HG03521 (cell line): ENCODE data around the gene MORN3.
"Not testable (repeated sequence)": the region's sequence is repeated elsewhere in the genome, so short reads cannot be mapped to it uniquely, and the experiment has no call there.

ENCODE experiments used
- ATAC-seq: cut with Tn5 transposase; IDR thresholded peaks from one replicate; pipeline ENCODE4 v1.9.1; 2021; ENCODE audit warnings: mild to moderate bottlenecking, moderate library complexity; ENCODE audit not compliant: unreplicated experiment

MORN3 gene

DNA sequence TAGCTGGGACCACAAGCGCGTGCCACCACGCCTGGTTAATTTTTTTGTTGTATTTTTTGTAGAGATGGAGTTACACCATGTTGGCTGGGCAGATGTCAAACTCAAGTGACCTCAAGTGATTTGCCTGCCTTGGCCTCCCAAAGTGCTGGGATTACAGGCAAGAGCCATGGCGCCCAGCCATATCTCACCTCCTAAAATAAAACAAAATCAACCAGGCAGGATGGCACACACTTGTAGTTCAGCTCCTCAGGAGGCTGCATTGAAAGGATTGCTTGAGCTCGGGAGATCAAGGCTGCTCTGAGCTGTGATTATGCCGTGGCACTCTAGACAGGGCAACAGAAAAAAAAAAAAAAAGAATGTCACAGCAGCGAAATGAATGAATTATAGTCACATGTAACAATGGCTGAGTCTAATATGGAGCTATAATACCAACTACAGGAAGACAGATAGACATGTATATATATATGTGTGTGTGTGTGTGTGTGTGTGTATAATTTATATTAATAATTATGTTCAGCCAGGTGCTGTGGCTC is 23.8 kb upstream of the MORN3 start:
- no peak for ATAC-seq

DNA sequence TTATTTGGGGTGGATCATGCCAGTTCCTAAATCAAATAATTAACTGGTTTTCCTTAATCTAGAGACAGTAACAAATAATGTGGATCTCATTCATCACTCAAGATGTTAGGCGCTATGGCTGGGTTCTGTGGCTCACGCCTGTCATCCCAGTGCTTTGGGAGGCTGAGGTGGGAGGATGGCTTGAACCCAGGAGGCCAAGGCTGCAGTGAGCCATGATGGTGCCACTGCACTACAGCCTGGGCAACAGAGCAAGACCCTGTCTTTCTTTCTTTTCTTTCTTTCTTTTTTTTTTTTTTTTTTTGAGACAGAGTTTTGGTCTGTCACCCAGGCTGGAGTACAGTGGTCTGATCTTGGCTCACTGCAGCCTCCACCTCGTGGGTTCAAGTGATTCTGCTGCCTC is 23.3 kb upstream of the MORN3 start:
- ATAC-seq: not testable (repeated sequence)

GRCh38 chr12:121689430-121689829 is 20.0 kb upstream of the MORN3 start:
- ATAC-seq: no peak

GRCh38 chr12:121688966-121689365 is 19.5 kb upstream of the MORN3 start:
- no peak for ATAC-seq

- ATAC-seq: not testable (repeated sequence)
Measured at GRCh38 chr12:121679661-121680197, 10.3 kb upstream of the MORN3 start.

- ATAC-seq: no peak
Measured at GRCh38 chr12:121678716-121679300, 9.4 kb upstream of the MORN3 start.

GRCh38 chr12:121678305-121678704 is 8.9 kb upstream of the MORN3 start:
- ATAC-seq: no peak

DNA sequence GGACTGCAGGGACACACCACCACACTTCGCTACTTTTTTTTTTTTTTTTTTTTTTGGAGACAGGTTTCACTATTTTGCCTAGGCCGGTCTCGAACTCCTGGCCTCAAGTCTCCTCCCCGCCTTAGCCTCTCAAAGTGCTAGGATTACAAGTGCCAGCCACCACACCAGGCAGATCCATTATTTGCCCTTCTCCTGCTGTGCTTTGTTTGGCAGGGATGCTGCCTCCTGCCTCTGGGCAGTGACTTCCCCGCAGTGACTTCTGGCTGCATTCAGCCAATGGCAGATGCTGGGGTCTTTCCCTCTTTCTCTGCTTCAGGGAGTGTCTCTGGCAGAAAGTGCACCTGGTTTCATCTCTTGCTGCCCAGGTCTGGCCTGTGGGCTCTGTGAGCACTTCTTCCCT is 6.7 kb upstream of the MORN3 start:
- no peak for ATAC-seq

- no peak for ATAC-seq
Measured at GRCh38 chr12:121673013-121673511, 3.6 kb upstream of the MORN3 start.

GRCh38 chr12:121668750-121669520 is 519 bp downstream of the MORN3 start:
- ATAC-seq: no peak

DNA sequence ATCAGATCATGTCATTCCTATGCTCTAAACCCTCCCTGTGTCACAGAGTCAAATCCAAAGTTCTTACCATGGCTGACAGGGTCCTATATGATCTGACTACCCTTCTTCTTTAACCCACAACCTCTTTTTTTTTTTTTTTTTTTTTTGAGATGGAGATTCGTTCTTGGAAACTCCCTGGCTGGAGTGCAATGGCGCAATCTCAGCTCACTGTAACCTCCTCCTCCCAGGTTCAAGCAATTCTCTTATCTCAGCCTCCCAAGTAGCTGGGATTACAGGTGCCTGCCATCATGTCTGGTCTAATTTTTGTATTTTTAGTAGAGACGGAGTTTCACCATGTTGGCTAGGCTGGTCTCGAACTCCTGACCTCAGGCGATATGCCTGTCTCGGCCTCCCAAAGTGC is 2.6 kb downstream of the MORN3 start:
- not testable (repeated sequence) for ATAC-seq

GRCh38 chr12:121663610-121663929 is 5.9 kb downstream of the MORN3 start:
- no peak for ATAC-seq

- not testable (repeated sequence) for ATAC-seq
Measured at GRCh38 chr12:121661353-121662105, 7.9 kb downstream of the MORN3 start.

GRCh38 chr12:121657305-121658008 is 12.0 kb downstream of the MORN3 start:
- no peak for ATAC-seq

DNA sequence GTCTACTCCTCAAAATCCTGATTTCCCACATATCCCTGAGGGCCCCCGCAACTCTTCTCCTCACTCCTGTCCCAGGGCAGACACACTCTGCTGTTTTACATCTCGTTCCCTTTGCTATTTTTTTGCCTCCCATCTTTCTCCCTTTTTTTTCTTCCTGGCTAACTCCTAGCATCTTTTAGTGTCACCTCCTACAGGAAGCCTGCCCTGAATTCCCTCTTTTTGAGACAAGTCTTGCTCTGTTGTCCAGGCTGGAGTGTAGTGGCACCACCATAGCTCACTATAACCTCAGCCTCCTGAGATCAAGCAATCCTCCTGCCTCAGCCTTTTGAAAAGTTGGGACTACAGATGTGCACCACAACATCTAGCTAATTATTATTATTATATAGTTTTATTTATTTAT is 13.3 kb downstream of the MORN3 start:
- no peak for ATAC-seq

GRCh38 chr12:121653999-121654398 is 15.5 kb downstream of the MORN3 start:
- ATAC-seq: no peak

GRCh38 chr12:121652767-121653497 is 16.5 kb downstream of the MORN3 start:
- ATAC-seq: no peak

DNA sequence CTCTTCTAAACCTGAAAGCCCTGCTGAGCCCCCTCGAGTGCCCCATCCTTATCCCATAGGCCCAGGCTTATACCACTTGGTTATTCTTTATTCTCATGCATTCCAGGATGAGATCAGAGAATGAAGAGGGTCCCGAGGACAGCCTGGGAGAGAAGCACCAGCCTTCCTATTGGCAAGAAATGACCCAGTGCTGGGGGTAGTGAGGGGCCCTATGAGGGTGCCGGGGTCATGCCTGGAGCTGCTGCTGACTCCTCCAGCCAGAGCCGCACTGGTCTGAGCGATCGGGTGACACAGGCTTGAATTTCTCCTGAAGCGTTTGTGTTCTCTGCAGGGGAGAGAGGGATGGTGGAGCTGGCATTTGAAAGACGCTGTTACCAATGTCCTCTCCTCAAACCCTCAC is 18.1 kb downstream of the MORN3 start:
- ATAC-seq: no peak

DNA sequence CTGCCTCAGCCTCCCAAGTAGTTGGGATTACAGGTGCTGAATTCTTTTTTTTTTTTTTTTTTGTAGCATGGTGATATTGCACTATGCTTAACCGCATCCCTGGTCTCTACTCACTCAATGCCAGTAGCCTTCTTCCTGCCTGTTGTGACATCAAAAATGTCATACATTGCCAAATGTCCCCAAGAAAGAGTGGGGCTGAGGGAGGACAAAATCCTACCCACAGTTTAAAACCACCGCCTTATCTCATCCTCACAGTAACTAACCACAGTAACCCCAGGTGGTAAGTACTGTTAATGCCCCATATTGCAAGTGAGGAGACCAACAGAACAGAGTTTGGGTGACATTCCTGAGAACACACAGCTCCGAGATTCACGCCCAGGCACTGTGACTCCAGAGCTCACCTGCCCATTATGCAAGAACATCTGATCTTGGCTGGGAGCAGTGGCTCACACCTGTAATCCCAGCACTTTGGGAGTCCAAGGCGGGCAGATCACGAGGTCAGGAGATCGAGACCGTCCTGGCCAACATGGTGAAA is 19.6 kb downstream of the MORN3 start:
- ATAC-seq: no peak

GRCh38 chr12:121649322-121649721 is 20.1 kb downstream of the MORN3 start:
- ATAC-seq: no peak
